Smooth muscle cell (in vitro differentiated cells): ENCODE data around the gene ATP11A. TPM values are rescaled to one million over a fixed set of nuclear protein-coding genes. Genes with fewer than 3 reads are reported as not detected.

Experiments
- DNase-seq: peaks from one replicate; lab custom pipeline; 2025; ENCODE audit not compliant: unreplicated experiment; lab: John Stamatoyannopoulos, UW
- H2AFZ ChIP-seq: fragments of 200-600 bp; sonication (generic); 2 replicates; pipeline ENCODE4 v1.6.0; 2016; ENCODE audit warnings: antibody characterized with exemption, low read depth, mild to moderate bottlenecking
- H3F3A ChIP-seq: fragments of 200-600 bp; sonication (generic); 2 replicates; pipeline ENCODE4 v1.6.0; 2017; ENCODE audit warnings: antibody characterized with exemption, low read depth
- H3K27ac ChIP-seq: fragments of 200-600 bp; sonication (generic); 2 replicates; pipeline ENCODE4 v1.5.1; 2016; ENCODE audit warnings: low read depth, mild to moderate bottlenecking
- H3K27me3 ChIP-seq: fragments of 200-600 bp; sonication (generic); 2 replicates; pipeline ENCODE4 v1.6.1; 2016; ENCODE audit warnings: low read depth, mild to moderate bottlenecking
- H3K36me3 ChIP-seq: fragments of 200-600 bp; sonication (generic); 2 replicates; pipeline ENCODE4 v1.5.1; 2016; ENCODE audit warnings: low read depth
- H3K4me1 ChIP-seq: fragments of 200-600 bp; sonication (generic); 2 replicates; pipeline ENCODE4 v1.5.1; 2016; ENCODE audit warnings: low read depth
- H3K4me2 ChIP-seq: fragments of 200-600 bp; sonication (generic); 2 replicates; pipeline ENCODE4 v1.6.0; 2016; ENCODE audit warnings: mild to moderate bottlenecking
- H3K4me3 ChIP-seq: fragments of 200-600 bp; sonication (generic); 2 replicates; pipeline ENCODE4 v1.5.1; 2016; ENCODE audit warnings: mild to moderate bottlenecking
- H3K79me2 ChIP-seq: fragments of 200-600 bp; sonication (generic); 2 replicates; pipeline ENCODE4 v1.6.0; 2016; ENCODE audit warnings: low read depth, mild to moderate bottlenecking
- H3K9ac ChIP-seq: fragments of 200-600 bp; sonication (generic); 2 replicates; pipeline ENCODE4 v1.6.0; 2016; ENCODE audit warnings: low read depth
- H3K9me3 ChIP-seq: fragments of 200-600 bp; sonication (generic); replicated peaks from 2 replicates; pipeline ENCODE4 v1.5.1; 2016; ENCODE audit warnings: low read depth
- H4K20me1 ChIP-seq: fragments of 200-600 bp; sonication (generic); 2 replicates; pipeline ENCODE4 v1.6.0; 2016; ENCODE audit warnings: low read depth
- CTCF ChIP-seq: fragments of 200-600 bp; sonication (generic); IDR thresholded peaks from 2 replicates; pipeline ENCODE4 v1.5.1; 2017; ENCODE audit warnings: borderline replicate concordance, mild to moderate bottlenecking, antibody characterized with exemption; ENCODE audit not compliant: insufficient read depth, poor library complexity, severe bottlenecking
- WGBS: methylation state at CpG from one replicate; pipeline ENCODE4 v1.1.7; 2016; ENCODE audit warnings: low lambda C conversion rate; 5-methylcytosine and 5-hydroxymethylcytosine counted together
- polyA plus RNA-seq: library from polyadenylated mRNA; unstranded; fragments of >200 nt; fragmentation: Nextera tagmentation; extraction: Ambion mirVana; gene quantifications from 2 replicates; pipeline ENCODE4 v1.2.1, GENCODE V29; 2016
- total RNA-seq: library from RNA; depleted of rRNA; stranded (reverse); fragments of >200 nt; gene quantifications from 2 replicates; pipeline ENCODE4 v1.2.3, GENCODE V29; 2014

The ATP11A gene
- total and polyA plus RNA-seq, 2 experiments from 2014 or later = 6.5 to 7.5 TPM

GRCh38 chr13:112793545-112794445 is 104.0 kb downstream of the ATP11A start:
- Histone ChIP-seq H3K4me1 (no peaks in the 10 kb centered on the region), H3K4me2 (no peak overlapping the region), H3K9me3 (no peaks in the 10 kb centered on the region), H4K20me1 (no peaks in the 10 kb centered on the region), H3F3A (no peaks in the 10 kb centered on the region), H3K79me2 (peaks cover 4% of the 10 kb centered on the region), H3K36me3 (no peaks in the 10 kb centered on the region), H3K4me3 (no peak overlapping the region), H3K9ac (no peak overlapping the region), H2AFZ (no peak overlapping the region), H3K27ac (no peak overlapping the region), H3K27me3 (no peaks in the 10 kb centered on the region)
- WGBS = 96% methylated on average over 26 of the region's 26 CpGs
- no peak for DNase-seq
- no peak for TF ChIP-seq CTCF

- Histone ChIP-seq H3K4me3 (no peak overlapping the region), H3K9me3 (no peaks in the 10 kb centered on the region), H3K79me2 (peaks cover 4% of the 10 kb centered on the region), H3K27ac (no peak overlapping the region), H3K4me1 (no peaks in the 10 kb centered on the region), H3F3A (no peaks in the 10 kb centered on the region), H3K36me3 (peaks cover 5% of the 10 kb centered on the region), H2AFZ (no peak overlapping the region), H4K20me1 (no peaks in the 10 kb centered on the region), H3K27me3 (no peaks in the 10 kb centered on the region), H3K4me2 (no peak overlapping the region), H3K9ac (no peak overlapping the region)
- WGBS = 93% methylated on average over 4 of the region's 4 CpGs
- no peak for DNase-seq
- no peak for TF ChIP-seq CTCF
Observed at GRCh38 chr13:112795277-112795676, 105.4 kb downstream of the ATP11A start.

GRCh38 chr13:112796190-112796915 is 106.5 kb downstream of the ATP11A start:
- no peaks in the 10 kb centered on the region for H3F3A ChIP-seq
- H3K36me3 ChIP-seq = peaks cover 5% of the 10 kb centered on the region
- H3K4me2 ChIP-seq = no peak overlapping the region
- WGBS = 91% methylated on average over 9 of the region's 9 CpGs
- no peaks in the 10 kb centered on the region for H3K27me3 ChIP-seq
- no peaks in the 10 kb centered on the region for H3K4me1 ChIP-seq
- no peaks in the 10 kb centered on the region for H4K20me1 ChIP-seq
- H3K9ac ChIP-seq = no peak overlapping the region
- H3K4me3 ChIP-seq = no peak overlapping the region
- no peak overlapping the region for H2AFZ ChIP-seq
- DNase-seq = no peak
- peaks cover 4% of the 10 kb centered on the region for H3K79me2 ChIP-seq
- H3K27ac ChIP-seq = no peak overlapping the region
- TF ChIP-seq CTCF = no peak
- H3K9me3 ChIP-seq = no peaks in the 10 kb centered on the region
